ENCODE measurements around the gene IGF1R.

IGF1R gene

DNA sequence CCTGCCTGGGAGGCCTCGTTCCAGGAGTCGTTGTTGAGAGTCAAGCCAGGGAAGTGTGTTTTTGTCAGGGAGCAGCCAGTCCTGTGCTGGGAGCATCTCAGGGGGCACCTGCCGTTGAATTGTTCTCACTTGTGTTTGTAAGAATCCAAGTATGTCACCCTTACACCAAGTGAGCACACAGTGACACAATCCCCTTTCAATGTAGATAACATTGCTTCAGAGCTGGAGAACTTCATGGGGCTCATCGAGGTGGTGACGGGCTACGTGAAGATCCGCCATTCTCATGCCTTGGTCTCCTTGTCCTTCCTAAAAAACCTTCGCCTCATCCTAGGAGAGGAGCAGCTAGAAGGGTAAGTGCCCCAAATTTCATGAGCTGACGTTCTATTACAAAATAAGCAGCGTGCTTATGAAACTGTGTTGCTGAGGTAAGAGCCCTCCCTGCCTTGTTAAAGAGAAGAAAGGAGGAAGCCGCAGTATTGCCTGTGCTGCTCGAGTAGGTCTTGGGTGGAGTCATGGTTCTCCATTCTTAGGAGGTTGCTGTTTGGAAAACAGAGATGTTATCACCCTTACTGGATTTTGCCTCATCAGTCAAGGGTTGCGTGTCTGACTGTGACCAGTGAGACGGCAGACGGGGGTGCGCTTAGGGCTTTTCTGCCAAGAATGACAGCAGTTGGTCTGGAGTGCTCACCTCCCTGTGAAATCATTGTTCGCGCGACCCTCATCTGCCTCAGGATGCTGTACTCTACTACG is 251.1 kb downstream of the IGF1R start:
- DNase-seq = no peak

DNA sequence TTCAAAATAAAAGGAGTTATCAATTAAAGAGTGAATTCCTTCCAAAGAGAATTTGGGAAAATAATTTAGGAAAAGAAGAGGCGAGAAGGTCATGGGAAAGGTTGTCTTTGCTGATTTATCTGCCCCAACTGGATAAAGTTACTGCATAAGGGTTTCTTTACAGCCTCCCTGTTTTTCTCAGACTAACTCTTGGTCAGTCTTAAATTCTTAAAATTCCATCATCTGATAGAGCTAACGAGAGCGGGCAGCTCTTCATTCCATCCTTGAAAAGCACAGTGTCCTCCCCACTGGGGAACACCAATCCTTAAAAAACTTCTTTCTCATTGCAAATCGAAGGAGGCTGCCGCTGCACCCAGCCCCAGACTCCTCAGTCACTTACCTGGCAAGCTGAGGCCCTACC is 252.0 kb downstream of the IGF1R start:
- DNase-seq = no peak

DNA sequence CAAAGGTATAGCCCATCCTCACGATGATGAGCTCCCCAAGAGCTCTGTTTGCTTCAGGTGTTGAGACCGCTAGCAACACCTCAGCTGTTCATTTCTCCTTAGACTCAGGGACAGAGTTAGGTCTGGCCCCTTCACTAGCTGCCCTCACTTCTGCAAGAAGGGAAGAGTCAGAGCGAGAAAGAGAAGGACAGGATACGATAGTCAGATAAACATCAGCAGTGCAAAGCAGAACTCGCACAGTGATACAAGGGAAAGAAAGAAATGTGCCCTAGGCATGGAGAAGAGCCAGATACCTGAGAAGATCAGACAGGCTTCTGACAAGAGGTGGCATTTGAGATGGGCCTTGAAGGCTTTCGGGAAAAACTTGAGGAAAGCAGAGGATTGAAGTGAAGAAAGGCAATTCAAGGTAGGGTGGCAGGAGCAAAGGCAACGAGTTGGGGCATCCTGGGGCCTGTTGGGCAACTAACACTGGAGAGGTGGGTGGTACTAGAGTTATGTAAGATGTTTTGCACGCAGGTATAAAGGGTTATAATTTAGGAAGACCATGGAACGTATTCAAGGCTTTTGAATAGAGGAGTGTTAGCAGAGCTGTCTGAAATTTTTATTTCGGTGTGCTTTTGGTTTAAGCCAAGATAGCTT is 253.2 kb downstream of the IGF1R start:
- no peak for DNase-seq

DNA sequence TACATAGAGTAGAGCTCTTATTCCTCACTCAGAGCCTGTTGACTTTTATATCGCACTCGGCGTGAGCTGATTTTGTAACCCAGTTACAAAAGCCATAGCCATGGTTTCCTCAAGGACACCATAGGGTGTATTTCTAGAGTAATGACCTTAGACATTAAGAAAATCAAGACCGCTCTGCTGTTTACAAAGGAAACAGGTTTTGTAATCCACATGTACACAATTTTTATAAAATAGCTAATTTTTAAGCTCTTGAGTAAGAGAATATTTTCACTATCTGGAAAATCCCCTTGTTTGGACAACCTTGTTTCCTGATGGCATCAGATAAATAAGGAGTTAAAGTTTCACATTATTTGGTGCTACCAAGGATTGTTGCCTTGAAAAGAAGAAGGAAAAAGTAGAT is 254.6 kb downstream of the IGF1R start:
- no peak for DNase-seq

DNA sequence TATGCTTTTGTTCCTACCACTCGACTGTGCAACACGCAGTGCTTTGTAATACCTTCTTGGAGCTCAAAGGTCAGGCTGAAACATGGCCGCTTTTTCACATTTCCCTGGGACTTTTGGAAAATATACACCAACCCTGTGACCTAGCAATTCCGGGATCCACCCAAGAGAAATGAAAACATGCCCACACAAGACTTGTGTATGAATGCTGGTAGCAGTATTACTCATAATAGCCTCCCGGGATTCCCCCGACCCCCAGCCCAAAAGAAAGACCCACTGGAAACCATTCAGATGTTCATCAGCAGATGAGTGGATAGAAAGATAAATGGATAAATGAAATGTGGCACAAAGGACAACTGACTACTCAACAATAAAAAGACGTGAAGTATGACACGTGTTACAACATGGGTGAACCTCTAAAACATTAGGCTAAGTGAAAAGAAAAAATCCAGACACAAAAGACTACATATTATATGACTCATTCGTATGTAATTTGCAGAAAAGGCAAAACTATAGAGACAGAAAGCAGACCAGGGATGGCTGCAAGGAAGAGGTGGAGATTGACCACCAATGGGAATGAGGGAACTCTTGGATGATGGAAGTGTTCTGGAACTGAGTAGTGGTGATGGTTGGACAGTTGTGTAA is 255.2 kb downstream of the IGF1R start:
- DNase-seq = no peak

DNA sequence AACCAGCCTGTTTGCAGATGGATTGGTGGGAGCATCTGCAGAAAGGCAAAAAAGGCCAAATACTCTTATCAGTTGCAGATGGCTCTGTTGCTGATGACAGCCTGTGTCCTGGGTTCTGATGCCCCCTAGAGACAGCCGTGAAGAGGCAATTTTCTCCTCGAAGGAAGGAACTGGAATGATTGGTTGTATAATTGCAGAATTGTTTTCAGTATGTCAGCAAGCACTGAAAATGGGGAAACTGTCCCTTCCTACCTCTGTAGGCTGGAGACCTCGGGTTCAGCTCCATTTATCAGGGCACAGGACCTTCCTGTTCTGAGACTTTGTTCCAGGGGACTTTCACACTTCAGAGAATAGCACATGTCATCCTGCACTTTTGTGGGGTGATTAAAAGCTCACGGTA is 256.2 kb downstream of the IGF1R start:
- no peak for DNase-seq

DNA sequence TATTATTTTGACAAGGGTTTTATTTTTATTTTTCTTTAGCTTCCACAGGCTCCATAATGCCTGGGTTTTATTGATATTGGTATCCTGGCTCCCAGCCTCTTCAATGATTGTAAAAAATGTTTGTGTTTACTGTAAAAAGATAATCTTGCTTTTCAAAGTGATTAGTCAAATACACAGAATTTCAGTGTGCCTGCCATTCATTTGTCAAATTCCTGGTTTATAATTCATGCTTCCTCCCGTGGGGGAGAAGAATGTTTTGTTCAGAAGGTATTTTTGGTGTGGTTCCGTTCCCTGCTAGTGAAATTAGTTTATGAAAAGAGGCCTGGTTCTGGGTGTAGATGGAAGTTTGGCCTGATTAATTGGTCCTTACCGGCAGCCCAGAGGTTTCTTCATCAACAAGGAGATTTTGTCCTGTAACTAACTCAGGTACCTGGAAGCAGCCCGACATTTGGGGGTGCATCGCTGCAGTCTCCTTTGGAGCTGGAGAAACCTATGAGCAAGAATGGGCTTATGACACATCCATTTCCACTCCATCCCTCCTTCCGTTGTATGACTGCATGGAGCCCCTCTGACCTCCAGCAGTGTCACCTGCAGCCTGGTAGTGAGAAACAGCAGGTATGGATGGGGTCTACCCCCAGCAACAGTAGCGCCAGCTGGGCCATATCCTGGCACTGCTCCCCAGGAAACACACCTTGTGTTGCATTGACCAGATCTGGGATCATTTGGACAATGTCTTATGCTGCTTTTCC is 257.8 kb downstream of the IGF1R start:
- no peak for DNase-seq

DNA sequence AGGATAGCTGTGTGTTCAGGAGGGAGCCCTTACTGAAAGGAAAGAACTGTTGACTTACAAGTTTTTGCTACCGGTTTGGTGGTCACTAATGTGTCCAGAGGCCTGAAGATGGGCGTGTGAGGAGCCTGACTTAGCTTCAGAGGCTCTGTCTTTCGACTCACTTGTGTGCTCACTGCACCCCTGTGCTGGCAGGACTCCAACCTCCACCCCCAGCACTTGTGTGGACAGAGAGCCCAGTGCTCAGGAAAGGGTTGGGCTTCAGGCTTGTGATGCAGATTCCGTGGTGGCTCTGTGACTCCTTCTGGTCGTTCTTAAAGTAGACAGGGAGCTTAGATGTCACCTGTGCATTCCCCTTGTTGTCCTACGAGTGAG is 258.4 kb downstream of the IGF1R start:
- no peak for DNase-seq

DNA sequence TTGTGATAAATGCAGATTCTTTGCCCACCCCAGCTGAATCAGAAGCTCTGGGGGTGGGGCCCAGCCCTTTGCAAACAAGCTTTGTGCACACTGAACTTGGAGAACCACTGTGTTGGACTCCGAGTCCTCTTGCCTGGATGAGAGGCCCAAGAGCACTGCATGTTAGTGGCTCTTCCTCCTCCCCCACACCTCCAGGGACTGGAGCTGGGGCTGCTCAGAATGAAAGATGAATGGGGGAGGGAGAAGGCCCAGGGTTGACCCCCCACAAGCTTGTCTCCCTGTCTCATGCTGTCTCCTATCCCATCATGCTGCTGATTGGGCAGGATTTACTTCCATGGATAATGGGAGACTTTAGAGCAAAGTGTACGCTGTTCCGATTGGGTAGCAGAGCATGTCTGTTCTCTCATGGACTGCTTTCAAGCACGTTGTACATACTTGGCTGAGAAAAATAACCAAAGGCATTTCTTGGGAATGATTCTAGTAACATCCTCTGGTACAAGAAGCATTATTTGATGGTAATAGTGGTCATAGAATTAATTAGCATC is 259.7 kb downstream of the IGF1R start:
- no peak for DNase-seq

DNA sequence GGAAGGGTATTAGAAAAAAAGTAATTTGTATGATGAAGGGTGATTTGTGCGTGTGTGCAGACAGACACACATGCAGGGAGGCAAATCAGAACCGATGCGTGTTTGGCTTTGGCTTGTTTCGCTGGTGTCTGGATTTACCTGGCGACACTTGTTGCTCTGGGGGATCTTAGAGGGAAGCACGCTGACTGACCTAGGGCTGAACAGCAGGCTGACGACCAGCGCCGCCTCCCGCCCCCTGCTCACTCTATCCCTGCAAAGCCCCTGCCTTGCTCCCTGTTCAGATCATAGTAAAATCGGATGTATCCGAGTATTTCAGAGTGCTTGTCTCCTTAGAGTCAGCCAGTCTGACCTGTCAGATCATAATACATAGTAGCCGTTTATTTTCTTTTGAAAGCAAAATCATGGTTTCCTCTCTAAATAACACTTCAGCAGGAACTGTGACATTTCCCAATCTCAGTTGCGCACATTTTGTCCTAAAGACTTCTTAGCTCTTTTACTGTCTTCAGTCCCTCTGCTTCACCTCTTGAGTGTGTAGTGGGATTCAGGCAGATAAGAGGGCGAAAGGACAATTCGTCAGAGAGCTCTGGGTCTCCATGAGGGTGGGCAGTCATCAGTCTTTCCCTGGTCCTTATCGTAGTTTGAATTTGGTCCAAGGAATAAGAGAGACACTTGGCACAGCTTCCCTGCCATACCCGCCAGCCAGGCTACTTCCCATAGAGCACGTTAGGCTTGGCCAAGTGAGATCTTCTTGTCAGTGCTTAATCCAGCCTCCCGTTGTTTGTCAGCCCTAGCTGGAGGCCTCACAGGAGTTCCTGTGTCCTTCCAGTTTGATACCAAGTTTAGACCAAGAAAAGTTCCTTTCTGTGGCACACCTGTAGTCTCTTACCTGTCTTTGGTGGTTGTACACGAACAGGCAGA is 261.9 kb downstream of the IGF1R start:
- DNase-seq = no peak

DNA sequence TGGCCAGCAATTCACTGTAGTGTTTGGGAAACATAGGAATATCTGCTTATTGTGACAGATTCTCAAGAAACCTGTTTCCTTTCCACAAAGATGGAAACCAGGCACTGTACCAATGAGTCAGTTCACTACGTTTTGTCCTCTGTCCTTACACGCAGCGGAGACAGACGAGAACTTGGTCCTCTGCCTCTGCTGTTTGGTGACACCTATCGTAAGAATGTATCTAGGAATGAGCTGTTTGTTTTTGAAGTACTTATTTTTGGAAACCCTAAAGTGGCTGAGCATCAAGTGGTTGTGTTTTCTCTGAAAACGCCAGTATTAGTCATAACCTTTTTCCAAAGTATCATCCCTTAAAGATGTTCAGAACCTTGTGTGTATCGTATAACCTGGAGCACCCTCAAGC is 266.3 kb downstream of the IGF1R start:
- DNase-seq = no peak

DNA sequence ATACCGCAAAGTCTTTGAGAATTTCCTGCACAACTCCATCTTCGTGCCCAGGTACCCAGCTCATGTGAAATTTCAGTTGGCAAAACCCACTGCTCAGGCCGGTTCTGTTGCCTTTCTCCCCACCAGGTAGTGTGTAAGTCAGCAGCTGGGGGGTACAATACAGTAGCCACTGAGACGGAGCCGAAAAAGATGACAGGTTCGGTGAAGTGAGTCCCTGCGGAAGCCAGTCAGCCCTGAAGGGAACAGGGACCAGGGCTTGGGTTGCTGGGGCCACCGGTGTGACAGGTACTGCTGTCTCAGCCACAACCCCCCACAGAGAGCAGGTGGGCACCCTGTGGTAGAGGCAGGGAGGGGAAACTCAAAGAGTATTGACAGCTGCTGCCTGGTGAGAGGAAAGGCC is 268.5 kb downstream of the IGF1R start:
- DNase-seq = no peak

DNA sequence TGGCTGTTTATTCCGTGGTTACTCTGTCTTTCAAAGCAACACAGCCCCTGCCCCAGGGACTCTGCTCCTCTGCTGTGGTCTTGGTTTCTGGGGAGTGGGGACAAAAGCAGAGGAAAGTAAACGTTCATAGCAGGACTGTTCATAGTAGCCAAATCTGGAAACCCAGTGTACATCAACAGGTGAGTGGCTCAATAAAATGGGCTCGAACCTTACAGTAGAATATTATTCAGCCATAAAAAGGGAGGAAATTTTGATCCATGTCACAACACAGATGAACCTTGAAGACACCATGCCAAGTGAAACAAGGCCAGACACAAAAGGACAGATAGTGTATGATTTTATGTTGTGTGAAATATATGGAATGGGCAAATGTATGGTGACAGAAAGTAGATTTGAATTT is 269.1 kb downstream of the IGF1R start:
- DNase-seq = no peak

DNA sequence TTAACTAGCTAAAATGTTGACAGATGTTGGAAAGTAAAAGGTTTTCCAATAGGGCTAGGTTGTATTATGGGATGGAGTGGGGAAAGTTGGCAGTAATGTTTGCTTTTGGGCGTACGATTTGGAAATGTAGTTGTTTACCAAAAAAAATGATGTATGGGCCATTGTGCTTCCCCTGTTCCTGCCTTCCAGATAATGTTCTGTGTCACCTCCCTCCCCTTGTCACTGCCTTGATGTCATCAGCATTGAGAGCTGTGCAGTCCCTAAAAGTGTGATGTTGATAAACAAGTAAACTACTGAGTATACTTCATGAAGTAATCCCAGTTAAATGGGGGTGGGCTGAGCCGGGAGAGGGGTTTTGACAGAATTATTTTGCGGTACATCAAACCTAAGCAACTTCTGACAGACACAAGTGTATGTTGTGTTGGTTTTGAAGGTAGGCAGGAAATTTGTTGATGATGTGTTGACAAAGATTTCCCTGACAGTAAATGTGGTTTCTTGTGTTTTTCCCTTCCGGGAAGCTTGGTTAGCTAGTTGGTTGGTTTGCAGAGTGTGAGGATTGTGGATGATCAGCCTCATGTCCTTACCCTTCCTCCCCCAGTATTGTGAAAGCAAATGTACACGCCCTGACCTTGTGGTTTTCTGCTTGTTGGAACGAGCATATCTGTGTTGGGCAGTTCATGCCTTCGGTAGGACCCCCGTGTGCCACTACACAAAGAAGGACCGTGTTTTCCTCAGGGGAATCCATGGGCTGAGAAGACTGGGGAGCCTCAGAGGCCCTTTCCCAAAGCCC is 271.9 kb downstream of the IGF1R start:
- DNase-seq = no peak

DNA sequence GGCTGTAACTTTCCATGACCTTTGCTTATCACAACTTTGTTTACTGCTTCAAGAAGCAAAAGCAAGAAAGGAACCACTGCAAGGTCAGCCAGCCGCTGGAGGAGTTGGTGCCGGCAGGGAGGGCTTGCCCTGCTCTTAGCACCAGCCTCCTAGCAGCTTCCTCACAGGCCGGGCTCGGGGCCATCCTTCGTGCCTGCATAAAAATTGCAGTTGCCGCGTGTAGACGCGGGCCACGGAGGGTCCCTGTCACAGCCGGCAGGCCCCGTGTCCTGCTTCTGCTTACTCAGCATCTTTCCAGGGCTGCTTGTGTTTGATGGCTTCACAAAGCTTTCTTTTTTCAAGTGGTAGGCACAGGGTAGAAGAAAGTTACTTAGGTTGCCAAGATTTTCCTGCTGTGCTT is 274.8 kb downstream of the IGF1R start:
- no peak for DNase-seq

DNA sequence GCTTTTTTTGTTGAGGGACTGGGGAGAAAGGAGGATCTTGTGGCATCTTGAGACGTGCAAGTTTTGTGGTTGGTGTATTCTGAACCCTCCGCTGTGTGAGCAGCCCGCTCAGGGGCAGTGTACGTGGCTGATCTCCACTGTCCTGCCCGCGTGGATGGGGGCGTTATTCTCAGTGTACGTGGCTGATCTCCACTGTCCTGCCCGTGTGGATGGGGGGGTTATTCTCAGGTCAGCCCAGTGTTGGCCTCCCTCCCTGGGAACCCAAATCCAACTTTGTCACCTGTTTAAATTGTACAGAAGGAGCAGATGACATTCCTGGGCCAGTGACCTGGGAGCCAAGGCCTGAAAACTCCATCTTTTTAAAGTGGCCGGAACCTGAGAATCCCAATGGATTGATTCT is 275.2 kb downstream of the IGF1R start:
- DNase-seq = no peak

DNA sequence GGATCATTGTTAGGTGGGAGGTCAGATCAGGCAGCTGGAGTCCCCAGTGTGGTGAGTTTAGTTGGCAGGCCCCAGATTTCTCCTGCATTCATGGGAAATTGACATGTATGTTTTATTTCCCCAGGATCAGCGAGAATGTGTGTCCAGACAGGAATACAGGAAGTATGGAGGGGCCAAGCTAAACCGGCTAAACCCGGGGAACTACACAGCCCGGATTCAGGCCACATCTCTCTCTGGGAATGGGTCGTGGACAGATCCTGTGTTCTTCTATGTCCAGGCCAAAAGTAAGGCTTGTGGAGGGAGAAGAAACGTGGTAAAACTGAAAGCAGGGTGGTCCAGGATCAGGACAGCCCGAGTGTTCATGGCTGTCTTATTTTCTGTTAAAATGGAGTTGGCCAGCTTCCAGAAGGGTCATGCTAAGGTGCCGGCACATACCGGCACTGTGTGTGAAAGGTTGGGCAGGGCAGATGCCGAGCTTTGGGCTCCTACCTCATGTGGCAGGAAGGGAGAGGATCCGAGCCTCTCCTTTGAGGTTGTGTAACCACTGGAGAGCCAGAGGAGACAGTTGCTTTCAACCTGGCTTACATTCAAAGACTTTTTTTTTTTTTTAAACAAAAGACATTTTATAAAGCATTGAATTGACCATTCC is 276.2 kb downstream of the IGF1R start:
- no peak for DNase-seq

DNA sequence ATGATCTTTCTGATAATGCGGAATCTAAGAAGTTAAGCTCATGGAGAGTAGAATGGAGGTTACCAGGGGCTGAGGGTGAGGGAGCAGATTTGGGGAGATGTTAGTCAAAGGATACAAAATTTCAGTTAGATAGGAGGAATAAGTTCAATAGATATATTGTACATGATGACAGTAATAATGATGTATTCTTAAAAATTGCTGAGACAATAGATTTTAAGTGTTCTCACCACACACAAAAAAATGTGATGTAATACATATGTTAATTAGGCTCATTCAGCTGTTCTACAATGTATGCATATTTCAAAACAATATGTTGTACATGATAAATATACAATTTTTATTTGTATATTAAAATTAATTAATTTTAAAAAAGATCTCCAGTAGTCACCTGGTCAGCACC is 277.9 kb downstream of the IGF1R start:
- DNase-seq = no peak

DNA sequence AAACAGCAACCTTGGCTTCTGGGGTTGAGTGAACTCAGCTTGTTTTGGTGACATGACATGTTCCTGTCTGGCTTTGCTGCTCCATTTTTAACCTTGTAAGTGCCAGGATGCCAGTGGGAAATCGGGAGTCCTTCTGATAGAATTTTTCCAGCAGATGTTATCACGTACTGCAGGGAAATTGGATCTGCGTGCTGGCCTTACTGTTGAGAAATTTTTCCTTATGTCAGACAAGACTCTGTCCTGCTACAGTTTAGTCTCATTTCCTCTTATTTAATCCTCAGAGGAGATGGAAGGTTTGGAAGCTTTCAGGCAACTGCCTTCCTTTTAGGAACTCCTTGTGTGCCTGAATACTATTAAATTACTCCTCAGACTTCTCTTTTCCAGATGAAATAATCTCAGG is 278.7 kb downstream of the IGF1R start:
- no peak for DNase-seq

DNA sequence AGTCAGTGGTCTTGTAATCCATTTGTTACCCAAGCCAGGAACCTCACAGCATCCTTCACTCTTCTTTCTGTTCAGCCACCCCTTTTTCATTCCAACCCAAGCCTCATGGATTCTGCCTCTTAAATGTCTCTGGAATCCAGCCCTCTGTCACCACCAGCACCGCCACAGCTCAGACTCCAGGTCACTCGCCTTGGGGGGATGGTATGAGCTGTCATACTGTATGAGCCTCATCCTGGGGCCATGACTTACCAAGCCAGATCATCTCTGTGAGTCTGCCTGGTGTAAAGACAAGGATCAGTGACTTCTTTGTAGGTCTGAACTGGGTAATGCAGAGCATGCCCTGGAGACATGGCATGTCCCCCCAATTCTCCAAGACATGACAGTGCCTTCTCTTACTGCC is 279.7 kb downstream of the IGF1R start:
- DNase-seq = no peak

DNA sequence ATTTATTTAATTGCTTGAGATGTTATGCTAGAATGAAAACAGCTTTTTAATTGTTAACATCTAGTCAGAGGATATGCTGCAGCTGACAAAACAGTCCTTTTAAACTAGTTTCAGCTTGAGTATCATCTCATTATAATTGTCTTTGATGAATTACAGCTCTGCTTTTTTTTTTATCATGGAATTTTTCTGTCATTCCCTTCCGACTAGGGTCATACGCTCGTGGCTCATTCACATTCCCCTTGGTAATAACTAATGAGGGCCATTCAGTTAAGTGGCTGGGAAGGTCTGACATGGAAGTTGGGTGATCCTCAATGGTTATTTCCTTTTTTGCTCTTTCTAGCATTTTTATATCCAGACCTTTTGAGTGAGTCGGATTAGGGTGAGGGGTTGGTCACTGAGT is 282.2 kb downstream of the IGF1R start:
- DNase-seq = no peak

Measured in stimulated activated CD4-positive, alpha-beta T cell treated with anti-CD3 and anti-CD28 coated beads, Interleukin-1b, Interleukin-23, amount 100 ng/mL, for 48 hours (primary cell).